Esophagus muscularis mucosa (tissue), 4 donors: ENCODE results near the gene NAP1L5. TPM values are rescaled to one million over a fixed set of nuclear protein-coding genes. Genes with fewer than 3 reads are reported as not detected.

Experiments
- DNase-seq: peaks from one replicate; pipeline ENCODE4 v3.0.0-alpha.2; 2017; ENCODE audit errors: extremely low spot score
- H3K27ac ChIP-seq, 4 donors: fragments of 200-600 bp; sonication (generic); replicated peaks in 1 of 4; 1 replicate in 3 of 4; 2 replicates in 1 of 4; pipeline ENCODE4 v1.5.1; 2016 to 2019; ENCODE audit warnings: mild to moderate bottlenecking in 1 of 4
- H3K27me3 ChIP-seq, 4 donors: fragments of 200-600 bp; sonication (generic); one replicate each; pipeline versions ENCODE4 v1.5.1 to v1.6.0; 2016 to 2019
- H3K36me3 ChIP-seq, 4 donors: fragments of 200-600 bp; sonication (generic); one replicate each; pipeline ENCODE4 v1.5.1; 2016 to 2019
- H3K4me1 ChIP-seq, 4 donors: fragments of 200-600 bp; sonication (generic); one replicate each; pipeline ENCODE4 v1.5.1; 2016 to 2019
- H3K4me3 ChIP-seq, 4 donors: fragments of 200-600 bp; sonication (generic); 1 replicate in 2 of 4; 2 replicates in 2 of 4; pipeline ENCODE4 v1.5.1; 2016 to 2019; ENCODE audit warnings: mild to moderate bottlenecking in 4 of 4, moderate library complexity in 1 of 4
- H3K9me3 ChIP-seq, 4 donors: fragments of 200-600 bp; sonication (generic); 1 replicate in 3 of 4; 2 replicates in 1 of 4; pipeline ENCODE4 v1.5.1; 2016 to 2019
- CTCF ChIP-seq, 3 experiments: fragments of 200-600 bp in 2 of 3; fragments of 450-650 bp in 1 of 3; sonication (generic) in 2 of 3; IDR thresholded peaks; one replicate each; pipeline ENCODE4 v1.5.1; 2017 to 2019; ENCODE audit warnings: antibody characterized with exemption in 3 of 3, mild to moderate bottlenecking in 2 of 3, moderate library complexity in 1 of 3
- EP300 ChIP-seq: sonication (generic); formaldehyde crosslinking; IDR thresholded peaks from one replicate; pipeline ENCODE4 v1.6.1; 2017; ENCODE audit warnings: antibody characterized with exemption
- POLR2A ChIP-seq: fragments of 450-650 bp; IDR thresholded peaks from one replicate; pipeline ENCODE4 v1.6.1; 2017; ENCODE audit warnings: antibody characterized with exemption, moderate library complexity, mild to moderate bottlenecking, low read depth
- POLR2AphosphoS5 ChIP-seq, 2 donors: sonication (generic); formaldehyde crosslinking; IDR thresholded peaks; one replicate each; pipeline ENCODE4 v1.6.1; 2017; ENCODE audit warnings: antibody characterized with exemption in 2 of 2
- WGBS: methylation state at CpG from one replicate; pipeline ENCODE4 v1.1.5; 2018; 5-methylcytosine and 5-hydroxymethylcytosine counted together
- intact Hi-C: fragments of 100-400 bp; cut with DNase I; formaldehyde crosslinking; loops from one replicate; pipeline ENCODE4 v1.15.1; 2023
- total RNA-seq, 4 donors: library from RNA; depleted of rRNA; stranded (reverse); fragments of >200 nt; gene quantifications; one replicate each; pipeline versions ENCODE4 v1.1.0 to v1.2.1, GENCODE V29; 2016

Gene NAP1L5
- total RNA-seq, 4 donors from 2014 or later: 5.7 to 10.1 (median 7.8) TPM

- Histone ChIP-seq H3K36me3 (peaks cover 7 to 44% (median 22%) of the 10 kb centered on the region in 4 donors), H3K4me3 (no peak overlapping the region), H3K9me3 (no peaks in the 10 kb centered on the region), H3K4me1 (peaks cover 6 to 29% (median 23%) of the 10 kb centered on the region in 4 donors), H3K27me3 (no peaks in the 10 kb centered on the region), H3K27ac (peak overlapping the region; percentile 57 to 78 (median 69))
- WGBS: 32% methylated on average over 4 of the region's 4 CpGs
- intact Hi-C loops: loop anchor here (1.0 to 5.0 kb wide), 2 partner anchors 67 to 119 kb away; partner anchors contain the start of gene HERC3
- TF ChIP-seq CTCF (IDR thresholded peaks at IDR 0.05) (peak in 2 of 3 experiments; percentile 88 to 90), POLR2A (no peak), POLR2AphosphoS5 (IDR thresholded peaks at IDR 0.05) (peak in 1 of 2 donors; percentile 10), EP300 (no peak)
- no peak for DNase-seq
These were observed 38.4 kb downstream of the NAP1L5 start for GRCh38 chr4:88659055-88659889.

GRCh38 chr4:88655226-88655625 is 42.4 kb downstream of the NAP1L5 start:
- no peak for DNase-seq
- no peak overlapping the region for H3K27ac ChIP-seq
- no peaks in the 10 kb centered on the region for H3K27me3 ChIP-seq
- H3K4me3 ChIP-seq: no peak overlapping the region
- H3K4me1 ChIP-seq: peaks cover 6 to 33% (median 26%) of the 10 kb centered on the region in 4 donors
- intact Hi-C loops: loop anchor here (5.0 kb wide), 1 partner anchor 63 kb away; the partner anchor contains the start of gene HERC3
- TF ChIP-seq POLR2AphosphoS5 (IDR thresholded peaks at IDR 0.05): no peak
- no peak for TF ChIP-seq EP300
- no peak for TF ChIP-seq CTCF (IDR thresholded peaks at IDR 0.05)
- TF ChIP-seq POLR2A: no peak
- 90% methylated on average over 3 of the region's 3 CpGs for WGBS
- peaks cover 7 to 38% (median 22%) of the 10 kb centered on the region in 4 donors for H3K36me3 ChIP-seq
- no peaks in the 10 kb centered on the region for H3K9me3 ChIP-seq

- no peak for TF ChIP-seq POLR2A
- no peak for TF ChIP-seq EP300
- no peak for TF ChIP-seq CTCF (IDR thresholded peaks at IDR 0.05)
- Histone ChIP-seq H3K36me3 (peaks cover 7 to 38% (median 22%) of the 10 kb centered on the region in 4 donors), H3K9me3 (no peaks in the 10 kb centered on the region), H3K4me3 (no peak overlapping the region), H3K4me1 (peaks cover 13 to 40% (median 31%) of the 10 kb centered on the region in 4 donors), H3K27ac (no peak overlapping the region), H3K27me3 (no peaks in the 10 kb centered on the region)
- intact Hi-C loops: no loop called here
- no peak for DNase-seq
- WGBS: 83% methylated on average over 4 of the region's 4 CpGs
These were observed 44.2 kb downstream of the NAP1L5 start for GRCh38 chr4:88653371-88653946.

- WGBS: 70% methylated on average over 3 of the region's 3 CpGs
These were observed 47.9 kb downstream of the NAP1L5 start for GRCh38 chr4:88649716-88650115.

More at GRCh38 chr4:88649716-88650115, 47.9 kb downstream of the NAP1L5 start:
- intact Hi-C loops: no loop called here
- DNase-seq: no peak
- H3K4me1 ChIP-seq: peaks cover 13 to 38% (median 26%) of the 10 kb centered on the region in 4 donors
- peak overlapping the region in 3 of 4 donors; percentile 31 to 54 (median 53) for H3K27ac ChIP-seq
- TF ChIP-seq CTCF (IDR thresholded peaks at IDR 0.05): no peak
- no peak for TF ChIP-seq POLR2A
- TF ChIP-seq EP300: no peak
- H3K27me3 ChIP-seq: no peaks in the 10 kb centered on the region
- H3K36me3 ChIP-seq: peaks cover 0 to 18% (median 9%) of the 10 kb centered on the region in 4 donors
- no peaks in the 10 kb centered on the region for H3K9me3 ChIP-seq
- no peak overlapping the region for H3K4me3 ChIP-seq
